SK-N-MC (cell line): Measurements from ENCODE around the gene GPR119.

Experiments used
- EZH2 ChIP-seq: fragments of 200-600 bp; sonication (generic); IDR thresholded peaks from one replicate; pipeline ENCODE4 v1.6.1; 2017; ENCODE audit warnings: antibody characterized with exemption
- POLR2AphosphoS5 ChIP-seq: IDR thresholded peaks from 2 replicates; pipeline ENCODE4 v1.6.1; 2012; ENCODE audit warnings: mild to moderate bottlenecking, low read depth, low read length, borderline replicate concordance

- no peak for TF ChIP-seq EZH2
- no peak for TF ChIP-seq POLR2AphosphoS5
These were observed 41.1 kb upstream of the GPR119 start for GRCh38 chrX:130426531-130426930.
